ENCODE data around the gene PPHLN1.

The PPHLN1 gene

DNA sequence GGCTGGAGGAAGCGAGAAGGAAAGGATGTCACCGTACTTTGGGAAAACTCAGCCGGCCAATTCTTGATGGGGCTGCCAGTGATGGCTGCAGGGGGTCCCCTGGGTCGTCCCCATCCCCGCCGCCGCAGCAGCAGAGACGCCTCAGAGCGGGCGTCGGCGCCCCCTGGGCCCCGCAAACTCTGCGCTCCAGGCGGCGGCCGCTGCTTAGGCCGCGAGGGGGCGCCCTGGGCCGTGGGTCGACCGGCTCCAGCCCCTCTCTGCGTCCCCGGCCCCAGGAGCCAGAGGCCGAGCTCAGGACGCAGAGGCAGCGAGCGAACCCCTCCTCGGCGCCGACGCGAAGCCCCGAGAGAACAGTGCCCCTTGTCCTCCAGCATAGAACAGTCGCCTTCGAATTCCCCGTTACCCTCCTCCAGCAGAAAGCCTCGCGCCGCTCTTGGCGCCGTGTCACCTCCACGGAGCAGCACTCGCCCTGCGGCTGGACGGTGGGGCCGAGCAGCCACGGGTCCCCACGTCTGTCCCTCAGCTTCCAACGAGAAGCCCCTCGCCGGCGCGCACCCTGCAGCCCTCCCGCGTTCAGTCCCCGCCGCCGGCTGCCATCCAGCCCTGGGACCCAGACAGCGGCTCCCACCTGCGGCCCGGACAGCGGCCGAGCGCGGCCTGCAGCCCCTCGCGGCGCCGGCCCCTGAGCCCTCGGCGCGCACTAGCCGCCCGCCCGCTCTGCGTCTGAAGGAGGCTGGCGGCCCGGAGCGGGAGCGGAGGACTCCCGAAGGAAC is 157.0 kb downstream of the PPHLN1 start:
- H3K4me3 ChIP-seq (ENCODE audit: low read depth, low read length): 0 out of 2 replicates have a peak overlapping the region, but pooled peaks have one; percentile 8
- TF ChIP-seq, protein P1, sequence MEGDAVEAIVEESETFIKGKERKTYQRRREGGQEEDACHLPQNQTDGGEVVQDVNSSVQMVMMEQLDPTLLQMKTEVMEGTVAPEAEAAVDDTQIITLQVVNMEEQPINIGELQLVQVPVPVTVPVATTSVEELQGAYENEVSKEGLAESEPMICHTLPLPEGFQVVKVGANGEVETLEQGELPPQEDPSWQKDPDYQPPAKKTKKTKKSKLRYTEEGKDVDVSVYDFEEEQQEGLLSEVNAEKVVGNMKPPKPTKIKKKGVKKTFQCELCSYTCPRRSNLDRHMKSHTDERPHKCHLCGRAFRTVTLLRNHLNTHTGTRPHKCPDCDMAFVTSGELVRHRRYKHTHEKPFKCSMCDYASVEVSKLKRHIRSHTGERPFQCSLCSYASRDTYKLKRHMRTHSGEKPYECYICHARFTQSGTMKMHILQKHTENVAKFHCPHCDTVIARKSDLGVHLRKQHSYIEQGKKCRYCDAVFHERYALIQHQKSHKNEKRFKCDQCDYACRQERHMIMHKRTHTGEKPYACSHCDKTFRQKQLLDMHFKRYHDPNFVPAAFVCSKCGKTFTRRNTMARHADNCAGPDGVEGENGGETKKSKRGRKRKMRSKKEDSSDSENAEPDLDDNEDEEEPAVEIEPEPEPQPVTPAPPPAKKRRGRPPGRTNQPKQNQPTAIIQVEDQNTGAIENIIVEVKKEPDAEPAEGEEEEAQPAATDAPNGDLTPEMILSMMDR (IDR thresholded peaks at IDR 0.05; ENCODE audit: control insufficient read depth, extremely low read depth, insufficient read depth): peak; percentile 87
- no peak for DNase-seq (ENCODE audit: low read depth)

DNA sequence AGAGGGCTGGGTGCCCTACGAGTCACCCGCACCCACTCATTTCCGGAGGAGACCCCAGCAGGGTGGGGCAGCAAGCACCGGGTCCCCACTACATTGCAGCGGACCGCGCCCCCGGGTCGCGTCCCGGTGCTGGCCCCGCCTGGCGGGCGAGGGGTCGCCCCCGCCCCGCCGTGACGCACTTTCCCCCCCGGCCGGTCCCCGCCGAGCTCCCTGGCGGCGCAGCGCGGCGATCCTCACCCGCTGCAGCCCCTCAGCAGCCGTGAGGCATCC is 157.5 kb downstream of the PPHLN1 start:
- no peak for DNase-seq (ENCODE audit: low read depth)
- TF ChIP-seq, protein P1 (IDR thresholded peaks at IDR 0.05; ENCODE audit: control insufficient read depth, extremely low read depth, insufficient read depth): no peak
- peak overlapping the region; percentile 25; the same call in 1 of the 2 replicates for H3K4me3 ChIP-seq (ENCODE audit: low read depth, low read length)

DNA sequence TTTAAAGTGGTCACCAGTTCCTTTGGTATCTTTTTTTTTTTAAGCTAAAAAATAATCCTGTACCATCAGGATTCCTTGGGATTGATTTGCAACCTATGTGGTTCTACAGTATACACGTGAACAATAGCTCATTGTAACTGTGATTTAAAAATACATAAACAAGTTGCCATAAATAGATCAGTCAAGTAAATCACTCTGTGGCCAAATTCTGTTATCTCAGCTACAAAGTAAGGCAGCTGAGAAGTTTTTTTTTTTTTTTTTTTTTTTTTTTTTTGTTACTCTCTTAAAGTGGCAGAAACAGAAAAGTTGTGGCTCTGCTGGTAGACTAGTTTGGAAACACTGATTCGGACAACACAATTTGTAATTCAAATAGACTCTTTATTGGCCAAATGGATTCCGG is 159.0 kb downstream of the PPHLN1 start:
- no peak for DNase-seq (ENCODE audit: low read depth)
- TF ChIP-seq, protein P1 (IDR thresholded peaks at IDR 0.05; ENCODE audit: control insufficient read depth, extremely low read depth, insufficient read depth): no peak
- H3K4me3 ChIP-seq (ENCODE audit: low read depth, low read length): no peak overlapping the region

DNA sequence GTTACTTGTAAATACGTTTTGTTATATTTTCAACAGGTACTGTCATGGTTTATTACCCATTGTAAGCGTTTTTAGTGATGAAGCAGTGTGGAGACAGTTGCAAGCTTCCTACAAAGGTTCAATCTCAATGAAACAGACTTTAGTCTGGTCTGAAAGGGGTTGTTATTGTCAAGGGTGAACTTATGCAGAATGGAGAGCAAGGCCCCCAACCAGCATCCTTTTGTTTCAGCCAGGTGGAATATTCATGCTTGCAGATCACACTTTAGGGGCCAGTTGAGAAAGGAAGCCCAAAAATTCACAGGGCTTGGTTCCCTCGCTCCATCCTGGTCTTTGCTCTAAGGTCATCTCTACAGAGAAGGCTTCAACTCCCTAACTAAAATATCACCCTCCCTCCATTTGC is 159.9 kb downstream of the PPHLN1 start:
- DNase-seq (ENCODE audit: low read depth): no peak
- H3K4me3 ChIP-seq (ENCODE audit: low read depth, low read length): no peak overlapping the region
- TF ChIP-seq, protein P1 (IDR thresholded peaks at IDR 0.05; ENCODE audit: control insufficient read depth, extremely low read depth, insufficient read depth): no peak

DNA sequence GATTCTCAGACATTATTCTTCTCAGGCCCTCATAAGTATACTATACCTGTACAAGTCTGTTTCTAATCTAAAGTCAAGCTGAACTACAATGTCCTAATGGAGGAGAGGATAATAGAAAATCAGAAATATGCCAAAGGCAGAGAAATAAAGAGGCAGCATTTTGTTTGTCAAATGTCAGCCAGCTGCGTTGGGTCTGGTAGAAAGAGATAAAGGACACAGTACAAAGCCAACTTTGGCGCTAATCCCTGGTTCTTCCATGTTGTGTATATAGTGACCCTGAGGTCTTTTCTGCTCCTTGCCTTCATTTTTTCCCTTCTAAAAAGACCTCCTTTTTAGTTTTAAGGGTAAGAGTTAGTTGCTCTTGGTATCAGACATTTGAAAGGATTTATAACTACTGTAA is 160.4 kb downstream of the PPHLN1 start:
- no peak overlapping the region for H3K4me3 ChIP-seq (ENCODE audit: low read depth, low read length)
- no peak for DNase-seq (ENCODE audit: low read depth)
- TF ChIP-seq, protein P1 (IDR thresholded peaks at IDR 0.05; ENCODE audit: control insufficient read depth, extremely low read depth, insufficient read depth): no peak

DNA sequence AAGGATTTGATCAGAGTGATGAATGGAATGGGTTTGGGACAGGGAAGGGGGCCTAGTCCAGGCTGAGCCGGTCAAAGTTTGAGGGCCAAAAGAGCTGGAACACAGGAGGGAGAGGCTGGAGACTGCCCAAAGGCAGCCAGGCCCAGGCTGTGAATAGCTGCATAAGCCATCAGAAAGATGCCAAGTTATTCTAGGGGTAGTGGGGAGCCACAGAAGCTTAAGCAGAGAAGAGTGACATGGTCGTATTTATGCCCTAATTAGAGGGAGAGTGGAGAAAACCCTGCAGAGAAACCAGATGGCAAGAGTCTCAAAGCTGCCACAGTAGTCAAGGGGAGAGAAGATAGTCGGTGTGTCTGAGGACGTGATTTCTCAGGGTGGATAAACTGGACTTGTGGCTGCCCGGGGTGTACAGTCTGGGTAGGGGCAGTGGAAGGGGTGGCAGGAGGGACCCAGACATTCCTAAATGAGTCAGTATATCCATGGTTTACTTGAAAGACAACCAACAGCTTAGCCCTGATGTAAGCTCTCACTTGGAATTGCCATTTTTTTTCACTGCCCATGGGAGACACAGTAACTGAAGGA is 164.4 kb downstream of the PPHLN1 start:
- no peak for DNase-seq (ENCODE audit: low read depth)
- no peak overlapping the region for H3K4me3 ChIP-seq (ENCODE audit: low read depth, low read length)
- TF ChIP-seq, protein P1 (IDR thresholded peaks at IDR 0.05; ENCODE audit: control insufficient read depth, extremely low read depth, insufficient read depth): no peak
